Activated T-helper 2 cell treated with anti-CD3 and anti-CD28 coated beads, Interferon-gamma antibody, Interleukin-2, Interleukin-4, amounts not matched to agents 10 μg/mL and 5 μg/mL and 100 μg/mL, durations not matched to agents 14 hours and 24 hours and 36 hours (primary cell): Measurements from ENCODE around the gene FMN1. TPM values are rescaled to one million over a fixed set of nuclear protein-coding genes. Genes with fewer than 3 reads are reported as not detected.

ENCODE experiments used
- DNase-seq: peaks from one replicate; pipeline ENCODE4 v3.0.0; 2021; ENCODE audit warnings: low spot score
- H3K27ac Mint-ChIP-seq: one replicate; pipeline ENCODE4 v1.8.0; 2021; ENCODE audit warnings: mixed read lengths
- H3K27me3 Mint-ChIP-seq: one replicate; pipeline ENCODE4 v1.8.0; 2021; ENCODE audit warnings: low read depth, mixed read lengths
- H3K36me3 Mint-ChIP-seq: one replicate; pipeline ENCODE4 v1.8.0; 2021; ENCODE audit warnings: low read depth, mixed read lengths
- H3K4me1 Mint-ChIP-seq: one replicate; pipeline ENCODE4 v1.8.0; 2021; ENCODE audit warnings: low read depth, mixed read lengths
- H3K4me3 Mint-ChIP-seq: one replicate; pipeline ENCODE4 v1.8.0; 2021; ENCODE audit warnings: low read depth, mild to moderate bottlenecking, moderate library complexity, mixed read lengths
- H3K9me3 Mint-ChIP-seq: one replicate; pipeline ENCODE4 v1.8.0; 2021; ENCODE audit warnings: mixed read lengths
- intact Hi-C: fragments of 100-400 bp; cut with micrococcal nuclease; formaldehyde crosslinking; loops from one replicate; pipeline ENCODE4 v1.15.1; 2023
- total RNA-seq: library from RNA; stranded (reverse); gene quantifications from 2 replicates; pipeline ENCODE4 v1.2.3, GENCODE V29; 2022

The FMN1 gene
- total RNA-seq, 1 donor from 2014 or later, result 0.02 TPM

GRCh38 chr15:32943711-32944110 lies 250.8 kb downstream of the FMN1 start:
- Mint-ChIP-seq H3K4me3 (no peak overlapping the region), H3K36me3 (no peaks in the 10 kb centered on the region), H3K9me3 (no peaks in the 10 kb centered on the region), H3K4me1 (no peaks in the 10 kb centered on the region), H3K27me3 (no peaks in the 10 kb centered on the region), H3K27ac (no peak overlapping the region)
- DNase-seq, result no peak
- intact Hi-C loops, result no loop called here

GRCh38 chr15:32942401-32942841 lies 252.1 kb downstream of the FMN1 start:
- Mint-ChIP-seq H3K36me3 (no peaks in the 10 kb centered on the region), H3K9me3 (no peaks in the 10 kb centered on the region), H3K4me3 (no peak overlapping the region), H3K4me1 (no peaks in the 10 kb centered on the region), H3K27ac (no peak overlapping the region), H3K27me3 (peaks cover 4% of the 10 kb centered on the region)
- intact Hi-C loops, result no loop called here
- DNase-seq, result no peak

- Mint-ChIP-seq H3K36me3 (no peaks in the 10 kb centered on the region), H3K4me1 (no peaks in the 10 kb centered on the region), H3K9me3 (no peaks in the 10 kb centered on the region), H3K4me3 (no peak overlapping the region), H3K27me3 (peaks cover 6% of the 10 kb centered on the region), H3K27ac (no peak overlapping the region)
- DNase-seq, result no peak
- intact Hi-C loops, result no loop called here
Observed at GRCh38 chr15:32941823-32942222, 252.7 kb downstream of the FMN1 start.

- no peak overlapping the region for H3K27ac Mint-ChIP-seq
- intact Hi-C loops, result loop anchor here (10.0 kb wide), 1 partner anchor 272 kb away; no protein-coding TSS in a partner anchor
Observed at GRCh38 chr15:32936976-32937375, 257.5 kb downstream of the FMN1 start.

GRCh38 chr15:32936283-32936918 lies 258.1 kb downstream of the FMN1 start:
- Mint-ChIP-seq H3K9me3 (no peaks in the 10 kb centered on the region), H3K4me3 (no peak overlapping the region), H3K27me3 (peaks cover 15% of the 10 kb centered on the region), H3K4me1 (no peaks in the 10 kb centered on the region), H3K36me3 (no peaks in the 10 kb centered on the region), H3K27ac (no peak overlapping the region)
- intact Hi-C loops, result loop anchor here (10.0 kb wide), 1 partner anchor 272 kb away; no protein-coding TSS in a partner anchor
- no peak for DNase-seq

More at GRCh38 chr15:32936976-32937375, 257.5 kb downstream of the FMN1 start:
- no peaks in the 10 kb centered on the region for H3K9me3 Mint-ChIP-seq
- H3K4me3 Mint-ChIP-seq, result no peak overlapping the region
- H3K27me3 Mint-ChIP-seq, result peaks cover 15% of the 10 kb centered on the region
- H3K4me1 Mint-ChIP-seq, result no peaks in the 10 kb centered on the region
- H3K36me3 Mint-ChIP-seq, result no peaks in the 10 kb centered on the region
- no peak for DNase-seq

GRCh38 chr15:32935139-32935538 lies 259.4 kb downstream of the FMN1 start:
- Mint-ChIP-seq H3K4me3 (no peak overlapping the region), H3K9me3 (no peaks in the 10 kb centered on the region), H3K27me3 (peaks cover 15% of the 10 kb centered on the region), H3K4me1 (no peaks in the 10 kb centered on the region), H3K36me3 (no peaks in the 10 kb centered on the region), H3K27ac (no peak overlapping the region)
- DNase-seq, result no peak
- intact Hi-C loops, result loop anchor here (10.0 kb wide), 1 partner anchor 270 kb away; no protein-coding TSS in a partner anchor

- H3K4me3 Mint-ChIP-seq, result no peak overlapping the region
- H3K4me1 Mint-ChIP-seq, result no peaks in the 10 kb centered on the region
- H3K27ac Mint-ChIP-seq, result no peak overlapping the region
- H3K36me3 Mint-ChIP-seq, result no peaks in the 10 kb centered on the region
- H3K27me3 Mint-ChIP-seq, result peaks cover 15% of the 10 kb centered on the region
- intact Hi-C loops, result loop anchor here (10.0 kb wide), 1 partner anchor 268 kb away; no protein-coding TSS in a partner anchor
- no peak for DNase-seq
- no peaks in the 10 kb centered on the region for H3K9me3 Mint-ChIP-seq
Observed at GRCh38 chr15:32933236-32933635, 261.3 kb downstream of the FMN1 start.

- Mint-ChIP-seq H3K9me3 (no peaks in the 10 kb centered on the region), H3K4me3 (no peak overlapping the region), H3K27me3 (peaks cover 4% of the 10 kb centered on the region), H3K36me3 (no peaks in the 10 kb centered on the region), H3K4me1 (no peaks in the 10 kb centered on the region), H3K27ac (no peak overlapping the region)
- no peak for DNase-seq
- intact Hi-C loops, result no loop called here
Observed at GRCh38 chr15:32928876-32929275, 265.6 kb downstream of the FMN1 start.

GRCh38 chr15:32927124-32927523 lies 267.4 kb downstream of the FMN1 start:
- H3K27ac Mint-ChIP-seq, result no peak overlapping the region
- H3K9me3 Mint-ChIP-seq, result no peaks in the 10 kb centered on the region
- no peak overlapping the region for H3K4me3 Mint-ChIP-seq
- intact Hi-C loops, result no loop called here
- DNase-seq, result no peak
- H3K36me3 Mint-ChIP-seq, result no peaks in the 10 kb centered on the region
- no peaks in the 10 kb centered on the region for H3K4me1 Mint-ChIP-seq
- no peaks in the 10 kb centered on the region for H3K27me3 Mint-ChIP-seq

- H3K4me3 Mint-ChIP-seq, result no peak overlapping the region
- intact Hi-C loops, result no loop called here
- H3K9me3 Mint-ChIP-seq, result no peaks in the 10 kb centered on the region
- peaks cover 2% of the 10 kb centered on the region for H3K27me3 Mint-ChIP-seq
- H3K36me3 Mint-ChIP-seq, result no peaks in the 10 kb centered on the region
- H3K27ac Mint-ChIP-seq, result no peak overlapping the region
- DNase-seq, result no peak
- H3K4me1 Mint-ChIP-seq, result no peaks in the 10 kb centered on the region
Observed at GRCh38 chr15:32923176-32923575, 271.3 kb downstream of the FMN1 start.

- intact Hi-C loops, result no loop called here
- Mint-ChIP-seq H3K4me1 (no peaks in the 10 kb centered on the region), H3K4me3 (no peak overlapping the region), H3K27ac (no peak overlapping the region), H3K27me3 (peaks cover 2% of the 10 kb centered on the region), H3K36me3 (no peaks in the 10 kb centered on the region), H3K9me3 (no peaks in the 10 kb centered on the region)
- DNase-seq, result no peak
Observed at GRCh38 chr15:32922541-32922940, 272.0 kb downstream of the FMN1 start.

- H3K27ac Mint-ChIP-seq, result no peak overlapping the region
- intact Hi-C loops, result no loop called here
- no peak overlapping the region for H3K4me3 Mint-ChIP-seq
- no peak for DNase-seq
- no peaks in the 10 kb centered on the region for H3K4me1 Mint-ChIP-seq
- H3K27me3 Mint-ChIP-seq, result peaks cover 2% of the 10 kb centered on the region
- no peaks in the 10 kb centered on the region for H3K36me3 Mint-ChIP-seq
- no peaks in the 10 kb centered on the region for H3K9me3 Mint-ChIP-seq
Observed at GRCh38 chr15:32919749-32920414, 274.6 kb downstream of the FMN1 start.

- Mint-ChIP-seq H3K27ac (no peak overlapping the region), H3K4me3 (no peak overlapping the region), H3K36me3 (no peaks in the 10 kb centered on the region), H3K9me3 (no peaks in the 10 kb centered on the region), H3K4me1 (no peaks in the 10 kb centered on the region), H3K27me3 (peaks cover 2% of the 10 kb centered on the region)
- intact Hi-C loops, result no loop called here
- DNase-seq, result no peak
Observed at GRCh38 chr15:32918547-32918946, 276.0 kb downstream of the FMN1 start.
